Osteoblast (primary cell): Measurements from ENCODE around the gene FAM50B. TPM values are rescaled to one million over a fixed set of nuclear protein-coding genes. Genes with fewer than 3 reads are reported as not detected.

Experiments
- DNase-seq: peaks from one replicate; pipeline ENCODE4 v3.0.0; 2011; ENCODE audit warnings: low spot score, mixed read lengths; ENCODE audit not compliant: insufficient read length; ENCODE audit errors: missing footprints
- H2AFZ ChIP-seq: 2 replicates; pipeline ENCODE4 v1.6.0; 2011; ENCODE audit warnings: mild to moderate bottlenecking, low read length
- H3K27ac ChIP-seq: 2 replicates; pipeline ENCODE4 v1.5.1; 2011; ENCODE audit warnings: mild to moderate bottlenecking, low read depth, low read length, moderate library complexity
- H3K27me3 ChIP-seq: 2 replicates; pipeline ENCODE4 v1.6.0; 2012; ENCODE audit warnings: mild to moderate bottlenecking, control low read depth, inconsistent platforms, low read length, moderate library complexity; ENCODE audit not compliant: insufficient read depth
- H3K36me3 ChIP-seq: 2 replicates; pipeline ENCODE4 v1.5.1; 2011; ENCODE audit warnings: mild to moderate bottlenecking, low read length, control low read depth, moderate library complexity; ENCODE audit not compliant: insufficient read depth
- H3K4me1 ChIP-seq: 2 replicates; pipeline ENCODE4 v1.5.1; 2011; ENCODE audit warnings: mild to moderate bottlenecking, low read length, control low read depth, moderate library complexity; ENCODE audit not compliant: insufficient read depth
- H3K4me2 ChIP-seq: 2 replicates; pipeline ENCODE4 v1.6.0; 2011; ENCODE audit warnings: mild to moderate bottlenecking, low read length; ENCODE audit not compliant: insufficient read depth
- H3K4me3 ChIP-seq: fragments of 200-600 bp; sonication (generic); 3 replicates; pipeline ENCODE4 v1.5.1; 2012; ENCODE audit warnings: mild to moderate bottlenecking, low read length, inconsistent platforms; ENCODE audit not compliant: insufficient read depth
- H3K79me2 ChIP-seq: 2 replicates; pipeline ENCODE4 v1.6.0; 2012; ENCODE audit warnings: mild to moderate bottlenecking, low read length, control low read depth, inconsistent platforms; ENCODE audit not compliant: insufficient read depth
- H3K9me3 ChIP-seq: 2 replicates; pipeline ENCODE4 v1.5.1; 2011; ENCODE audit warnings: low read depth, low read length, control low read depth
- H4K20me1 ChIP-seq: 2 replicates; pipeline ENCODE4 v1.6.0; 2012; ENCODE audit warnings: mild to moderate bottlenecking, low read length, control low read depth; ENCODE audit not compliant: insufficient read depth
- total RNA-seq: library from RNA; depleted of rRNA; stranded (reverse); fragments of >200 nt; gene quantifications from 2 replicates; pipeline ENCODE4 v1.2.3, GENCODE V29; 2012
- TF ChIP-seq, protein P1 (sequence below): IDR thresholded peaks from 2 replicates; pipeline ENCODE4 v1.5.1; 2011; ENCODE audit warnings: mild to moderate bottlenecking, low read depth, low read length, moderate library complexity; ENCODE audit errors: extremely low read depth

Gene FAM50B, protein sequence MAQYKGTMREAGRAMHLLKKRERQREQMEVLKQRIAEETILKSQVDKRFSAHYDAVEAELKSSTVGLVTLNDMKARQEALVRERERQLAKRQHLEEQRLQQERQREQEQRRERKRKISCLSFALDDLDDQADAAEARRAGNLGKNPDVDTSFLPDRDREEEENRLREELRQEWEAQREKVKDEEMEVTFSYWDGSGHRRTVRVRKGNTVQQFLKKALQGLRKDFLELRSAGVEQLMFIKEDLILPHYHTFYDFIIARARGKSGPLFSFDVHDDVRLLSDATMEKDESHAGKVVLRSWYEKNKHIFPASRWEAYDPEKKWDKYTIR
- 7.1 and 8.0 TPM in 2 replicates for total RNA-seq

DNA sequence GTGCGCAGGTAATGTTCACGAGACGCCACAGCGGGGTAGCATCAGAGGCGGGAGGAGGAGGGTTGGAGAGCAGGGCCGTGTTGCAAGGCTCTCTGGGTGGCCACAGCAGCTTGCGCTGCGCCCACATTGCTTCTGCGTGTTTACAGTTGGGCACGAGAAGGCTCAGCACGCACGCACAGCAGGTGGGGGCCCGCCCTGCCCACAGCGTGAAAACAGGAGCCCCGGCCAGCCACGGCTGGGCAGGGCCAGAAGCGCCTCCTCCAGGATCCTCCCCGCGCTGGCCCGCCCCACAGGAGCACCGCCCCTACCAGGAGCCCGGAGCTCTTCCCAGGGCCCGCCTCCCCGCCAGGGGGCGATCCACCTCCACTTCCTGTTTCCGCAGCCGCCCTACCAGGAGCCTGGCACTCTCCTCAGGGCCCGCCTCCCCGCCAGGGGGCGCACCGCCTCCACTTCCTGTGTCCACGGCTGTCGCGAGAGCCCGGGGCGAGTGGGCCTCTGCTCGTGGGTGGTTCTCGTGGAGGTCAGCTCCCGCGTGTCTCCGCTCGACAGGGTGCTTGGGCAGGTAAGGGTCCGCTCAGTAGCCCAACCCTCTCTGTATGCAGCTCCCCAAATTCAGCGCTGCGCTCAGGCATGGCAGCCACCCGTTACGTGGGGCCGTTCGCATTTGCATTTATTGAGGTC lies at the start of gene FAM50B:
Gene FAM50B (plus strand): TSS at position 449 of the 681 bp plus-strand sequence. CDS start 439 bp downstream, outside the sequence.
- DNase-seq: peak; percentile 92
- H3K4me1 ChIP-seq: peaks cover 33% of the 10 kb centered on the region
- no peaks in the 10 kb centered on the region for H3K36me3 ChIP-seq
- H3K79me2 ChIP-seq: peaks cover 8% of the 10 kb centered on the region
- TF ChIP-seq, protein P1, sequence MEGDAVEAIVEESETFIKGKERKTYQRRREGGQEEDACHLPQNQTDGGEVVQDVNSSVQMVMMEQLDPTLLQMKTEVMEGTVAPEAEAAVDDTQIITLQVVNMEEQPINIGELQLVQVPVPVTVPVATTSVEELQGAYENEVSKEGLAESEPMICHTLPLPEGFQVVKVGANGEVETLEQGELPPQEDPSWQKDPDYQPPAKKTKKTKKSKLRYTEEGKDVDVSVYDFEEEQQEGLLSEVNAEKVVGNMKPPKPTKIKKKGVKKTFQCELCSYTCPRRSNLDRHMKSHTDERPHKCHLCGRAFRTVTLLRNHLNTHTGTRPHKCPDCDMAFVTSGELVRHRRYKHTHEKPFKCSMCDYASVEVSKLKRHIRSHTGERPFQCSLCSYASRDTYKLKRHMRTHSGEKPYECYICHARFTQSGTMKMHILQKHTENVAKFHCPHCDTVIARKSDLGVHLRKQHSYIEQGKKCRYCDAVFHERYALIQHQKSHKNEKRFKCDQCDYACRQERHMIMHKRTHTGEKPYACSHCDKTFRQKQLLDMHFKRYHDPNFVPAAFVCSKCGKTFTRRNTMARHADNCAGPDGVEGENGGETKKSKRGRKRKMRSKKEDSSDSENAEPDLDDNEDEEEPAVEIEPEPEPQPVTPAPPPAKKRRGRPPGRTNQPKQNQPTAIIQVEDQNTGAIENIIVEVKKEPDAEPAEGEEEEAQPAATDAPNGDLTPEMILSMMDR: peak; percentile 77
- H2AFZ ChIP-seq: peak within 1 kb of the TSS; percentile 88
- no peaks in the 10 kb centered on the region for H4K20me1 ChIP-seq
- peak within 1 kb of the TSS; percentile 79 for H3K4me2 ChIP-seq
- no peaks in the 10 kb centered on the region for H3K9me3 ChIP-seq
- peak within 1 kb of the TSS; percentile 92 for H3K27ac ChIP-seq
- H3K27me3 ChIP-seq: no peaks in the 10 kb centered on the region
- peak within 1 kb of the TSS; percentile 74 for H3K4me3 ChIP-seq

DNA sequence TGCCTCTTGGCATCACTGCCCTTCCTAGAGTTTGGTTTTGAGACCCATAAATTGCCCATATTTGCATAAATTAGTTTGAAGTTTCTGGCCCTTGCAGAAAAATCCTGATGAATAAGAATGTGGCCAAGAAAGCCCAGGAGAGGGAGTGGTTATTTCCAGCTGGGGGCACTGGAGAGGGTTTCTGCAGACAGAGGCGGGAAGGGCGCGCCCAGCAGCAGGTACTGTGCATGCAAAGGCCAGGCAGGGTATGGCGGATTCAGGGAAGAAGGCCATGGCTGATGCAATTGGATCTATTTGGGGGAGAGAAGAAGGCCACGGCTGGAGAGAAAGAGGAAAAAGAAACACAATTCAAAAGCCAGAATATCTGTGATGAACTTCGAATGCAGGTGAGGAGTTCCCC lies 49.5 kb upstream of the FAM50B start:
- TF ChIP-seq, protein P1: no peak

DNA sequence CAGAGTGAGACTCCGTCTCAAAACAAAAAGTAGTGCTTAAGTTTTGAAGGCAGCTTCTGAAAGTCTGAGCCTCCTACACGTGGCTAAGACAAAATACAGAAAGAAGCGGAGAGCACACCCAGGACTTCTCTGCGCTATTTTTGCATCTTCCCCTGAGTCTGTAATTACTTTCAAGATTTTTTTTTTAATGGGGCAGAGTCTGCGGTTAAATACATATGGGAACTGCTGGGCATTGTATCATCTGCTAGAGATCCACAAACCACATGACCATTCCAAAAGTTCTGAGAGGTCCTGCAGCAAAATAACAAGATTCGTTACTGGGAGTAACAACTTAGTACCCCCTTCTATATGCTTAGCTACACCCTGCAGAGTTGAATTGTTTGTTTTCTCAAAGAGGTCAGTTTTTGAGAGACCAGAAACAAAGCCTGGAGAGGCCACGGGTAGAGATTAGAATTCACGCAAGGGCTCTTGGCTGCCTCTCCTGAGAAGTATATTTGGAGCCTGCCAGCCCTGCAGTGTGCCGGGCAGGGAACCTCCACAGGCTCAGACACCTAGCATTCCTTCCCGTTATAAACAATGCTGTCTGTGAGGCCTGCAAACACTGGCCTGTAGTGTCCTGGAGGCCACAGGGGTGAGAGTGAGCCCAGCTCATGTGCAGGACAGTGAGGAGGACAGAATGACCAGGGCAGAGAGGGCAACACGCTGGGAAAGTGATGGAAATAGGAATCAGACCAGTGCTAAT lies 48.2 kb upstream of the FAM50B start:
- Histone ChIP-seq H3K27me3 (no peaks in the 10 kb centered on the region), H3K27ac (peak overlapping the region; percentile 73), H3K4me3 (peak overlapping the region; percentile 4), H3K36me3 (no peaks in the 10 kb centered on the region), H3K9me3 (no peaks in the 10 kb centered on the region), H3K4me2 (peak overlapping the region; percentile 19), H4K20me1 (no peaks in the 10 kb centered on the region), H3K79me2 (no peaks in the 10 kb centered on the region), H3K4me1 (peaks cover 60% of the 10 kb centered on the region), H2AFZ (peak overlapping the region; percentile 64)
- TF ChIP-seq, protein P1: no peak
- DNase-seq: peak; percentile 77

More for the DNA sequence above, 49.5 kb upstream of the FAM50B start:
- no peaks in the 10 kb centered on the region for H3K27me3 ChIP-seq
- no peak overlapping the region for H3K4me3 ChIP-seq
- peaks cover 47% of the 10 kb centered on the region for H3K4me1 ChIP-seq
- DNase-seq: no peak
- no peak overlapping the region for H2AFZ ChIP-seq
- H3K9me3 ChIP-seq: no peaks in the 10 kb centered on the region
- no peaks in the 10 kb centered on the region for H3K36me3 ChIP-seq
- H4K20me1 ChIP-seq: no peaks in the 10 kb centered on the region
- H3K27ac ChIP-seq: no peak overlapping the region
- H3K4me2 ChIP-seq: no peak overlapping the region
- H3K79me2 ChIP-seq: no peaks in the 10 kb centered on the region
